HEK293 (cell line): Measurements from ENCODE around the gene NTMT1.

Source experiments
- ZFP3 ChIP-seq: fragments of 450-650 bp; formaldehyde crosslinking; IDR thresholded peaks from 2 replicates; pipeline ENCODE4 v1.5.1; 2016; ENCODE audit warnings: low read depth, missing biosample characterization, missing genetic modification characterization
- ZNF138 ChIP-seq: fragments of 450-650 bp; formaldehyde crosslinking; IDR thresholded peaks from 2 replicates; pipeline ENCODE4 v1.5.1; 2016; ENCODE audit warnings: missing biosample characterization, missing genetic modification characterization, borderline replicate concordance
- ZNF175 ChIP-seq: fragments of 450-650 bp; formaldehyde crosslinking; IDR thresholded peaks from 2 replicates; pipeline ENCODE4 v1.5.1; 2016; ENCODE audit warnings: missing biosample characterization, missing genetic modification characterization
- ZNF266 ChIP-seq: fragments of 450-650 bp; formaldehyde crosslinking; IDR thresholded peaks from 2 replicates; pipeline ENCODE4 v1.5.1; 2016; ENCODE audit warnings: missing biosample characterization, missing genetic modification characterization, low read depth
- TF ChIP-seq, protein P1 (sequence below): fragments of 450-650 bp; formaldehyde crosslinking; conservative IDR thresholded peaks from 2 replicates; pipeline ENCODE4 v1.5.1; 2016; ENCODE audit warnings: low read depth, missing biosample characterization, missing genetic modification characterization

DNA sequence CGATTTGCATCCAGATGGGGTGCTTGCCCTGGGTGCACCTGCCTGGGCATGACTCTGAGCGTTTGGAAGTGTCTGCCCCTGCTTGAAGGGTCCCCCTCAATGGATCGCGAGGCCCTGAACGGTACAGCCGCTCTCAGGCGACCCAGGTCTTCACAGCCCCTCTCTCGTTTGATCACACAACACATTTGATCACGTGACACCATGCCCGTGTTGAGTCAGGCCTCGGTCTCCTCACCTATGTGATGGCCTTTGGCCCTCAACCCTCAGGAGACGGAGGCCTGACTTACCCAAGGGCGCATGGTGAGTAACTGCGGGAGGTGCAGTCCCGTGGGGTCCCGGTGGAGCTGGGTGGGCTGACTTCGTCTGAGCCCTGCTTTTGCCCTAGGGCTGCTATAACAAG, 18.9 kb downstream of the NTMT1 start:
- TF ChIP-seq ZNF138 (tag by site-specific recombination) (no peak), ZNF175 (tag by site-specific recombination) (no peak), ZFP3 (tag by site-specific recombination) (no peak), ZNF266 (tag by site-specific recombination) (no peak)
- TF ChIP-seq, protein P1, sequence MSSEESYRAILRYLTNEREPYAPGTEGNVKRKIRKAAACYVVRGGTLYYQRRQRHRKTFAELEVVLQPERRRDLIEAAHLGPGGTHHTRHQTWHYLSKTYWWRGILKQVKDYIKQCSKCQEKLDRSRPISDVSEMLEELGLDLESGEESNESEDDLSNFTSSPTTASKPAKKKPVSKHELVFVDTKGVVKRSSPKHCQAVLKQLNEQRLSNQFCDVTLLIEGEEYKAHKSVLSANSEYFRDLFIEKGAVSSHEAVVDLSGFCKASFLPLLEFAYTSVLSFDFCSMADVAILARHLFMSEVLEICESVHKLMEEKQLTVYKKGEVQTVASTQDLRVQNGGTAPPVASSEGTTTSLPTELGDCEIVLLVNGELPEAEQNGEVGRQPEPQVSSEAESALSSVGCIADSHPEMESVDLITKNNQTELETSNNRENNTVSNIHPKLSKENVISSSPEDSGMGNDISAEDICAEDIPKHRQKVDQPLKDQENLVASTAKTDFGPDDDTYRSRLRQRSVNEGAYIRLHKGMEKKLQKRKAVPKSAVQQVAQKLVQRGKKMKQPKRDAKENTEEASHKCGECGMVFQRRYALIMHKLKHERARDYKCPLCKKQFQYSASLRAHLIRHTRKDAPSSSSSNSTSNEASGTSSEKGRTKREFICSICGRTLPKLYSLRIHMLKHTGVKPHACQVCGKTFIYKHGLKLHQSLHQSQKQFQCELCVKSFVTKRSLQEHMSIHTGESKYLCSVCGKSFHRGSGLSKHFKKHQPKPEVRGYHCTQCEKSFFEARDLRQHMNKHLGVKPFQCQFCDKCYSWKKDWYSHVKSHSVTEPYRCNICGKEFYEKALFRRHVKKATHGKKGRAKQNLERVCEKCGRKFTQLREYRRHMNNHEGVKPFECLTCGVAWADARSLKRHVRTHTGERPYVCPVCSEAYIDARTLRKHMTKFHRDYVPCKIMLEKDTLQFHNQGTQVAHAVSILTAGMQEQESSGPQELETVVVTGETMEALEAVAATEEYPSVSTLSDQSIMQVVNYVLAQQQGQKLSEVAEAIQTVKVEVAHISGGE (tag by site-specific recombination): no peak
